ENCODE data around the gene RHO.

Gene RHO

DNA sequence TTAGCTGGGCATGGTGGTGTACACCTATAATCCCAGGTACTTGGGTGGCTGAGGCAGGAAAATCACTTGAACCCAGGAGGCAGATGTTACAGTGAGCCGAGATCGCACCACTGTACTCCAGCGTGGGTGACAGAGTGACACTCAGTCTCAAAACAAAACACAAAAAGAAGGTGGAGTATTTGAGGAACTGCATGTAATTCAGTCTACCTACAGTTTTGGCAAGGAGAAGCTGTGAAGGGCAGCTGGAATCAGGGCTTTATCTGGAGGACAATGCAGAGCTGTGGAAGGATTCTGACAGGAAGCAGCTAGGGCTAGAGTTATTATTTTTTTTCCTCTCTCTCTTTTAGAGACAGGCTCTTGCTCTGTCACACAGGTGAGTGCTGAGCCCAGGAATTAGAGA lies 21.4 kb downstream of the RHO start:
- Histone ChIP-seq H3K4me3 (ENCODE audit: insufficient read depth, low read depth, low read length) (no peak overlapping the region), H3K4me1 (ENCODE audit: control insufficient read depth, insufficient read depth, low read length) (peaks cover 16% of the 10 kb centered on the region), H3K9me3 (ENCODE audit: control insufficient read depth, low read length) (no peaks in the 10 kb centered on the region), H3K27me3 (ENCODE audit: control insufficient read depth, insufficient read depth, low read length, poor library complexity, severe bottlenecking) (no peaks in the 10 kb centered on the region), H3K27ac (ENCODE audit: insufficient read depth, low read depth, low read length, poor library complexity, severe bottlenecking) (no peak overlapping the region), H3K36me3 (ENCODE audit: control insufficient read depth, insufficient read depth, low read length) (no peaks in the 10 kb centered on the region)
- WGBS, 2 experiments: 91 to 92% methylated on average over 3 of the region's 3 CpGs

DNA sequence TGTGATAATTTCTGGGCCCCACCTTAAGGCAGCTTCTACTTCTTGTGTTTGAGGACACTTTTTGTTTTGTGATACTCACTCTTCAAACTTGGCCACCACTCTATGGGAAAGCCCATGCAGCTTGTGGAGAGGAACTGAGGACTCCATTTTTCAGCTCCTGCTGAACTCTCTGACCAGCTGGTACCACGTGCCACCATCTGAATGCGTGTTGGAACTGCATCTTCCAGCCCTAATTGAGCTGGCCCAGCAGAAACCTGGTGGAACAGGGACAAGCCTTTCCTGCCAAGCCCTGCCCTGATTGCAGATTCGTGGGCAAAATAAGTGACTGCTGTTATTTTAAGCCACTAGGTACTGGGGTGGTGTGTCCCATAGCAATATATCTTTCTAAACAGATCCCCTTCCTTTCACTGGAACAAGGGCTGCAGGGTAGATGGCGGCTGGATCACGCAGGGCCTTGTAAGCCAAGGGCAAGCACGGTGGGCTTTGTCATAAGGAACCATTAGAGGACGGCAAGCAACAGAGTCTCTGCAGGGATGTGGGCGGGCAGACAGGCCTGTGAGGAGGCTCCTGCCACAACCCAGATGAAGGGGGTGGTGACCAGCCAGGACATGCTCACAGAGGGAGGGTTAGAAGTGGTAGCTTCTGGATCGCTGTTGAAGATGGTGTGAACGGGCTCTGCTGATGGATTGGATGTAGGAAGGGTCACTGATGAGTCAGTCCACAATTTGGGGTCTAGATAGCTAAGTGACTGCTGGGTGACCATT lies 24.0 kb downstream of the RHO start:
- 75 to 78% methylated on average over 10 of the region's 10 CpGs for WGBS, 2 experiments
- no peaks in the 10 kb centered on the region for H3K9me3 ChIP-seq (ENCODE audit: control insufficient read depth, low read length)
- no peak overlapping the region for H3K27ac ChIP-seq (ENCODE audit: insufficient read depth, low read depth, low read length, poor library complexity, severe bottlenecking)
- H3K4me3 ChIP-seq (ENCODE audit: insufficient read depth, low read depth, low read length): no peak overlapping the region
- H3K4me1 ChIP-seq (ENCODE audit: control insufficient read depth, insufficient read depth, low read length): peaks cover 27% of the 10 kb centered on the region
- no peaks in the 10 kb centered on the region for H3K27me3 ChIP-seq (ENCODE audit: control insufficient read depth, insufficient read depth, low read length, poor library complexity, severe bottlenecking)
- H3K36me3 ChIP-seq (ENCODE audit: control insufficient read depth, insufficient read depth, low read length): no peaks in the 10 kb centered on the region

DNA sequence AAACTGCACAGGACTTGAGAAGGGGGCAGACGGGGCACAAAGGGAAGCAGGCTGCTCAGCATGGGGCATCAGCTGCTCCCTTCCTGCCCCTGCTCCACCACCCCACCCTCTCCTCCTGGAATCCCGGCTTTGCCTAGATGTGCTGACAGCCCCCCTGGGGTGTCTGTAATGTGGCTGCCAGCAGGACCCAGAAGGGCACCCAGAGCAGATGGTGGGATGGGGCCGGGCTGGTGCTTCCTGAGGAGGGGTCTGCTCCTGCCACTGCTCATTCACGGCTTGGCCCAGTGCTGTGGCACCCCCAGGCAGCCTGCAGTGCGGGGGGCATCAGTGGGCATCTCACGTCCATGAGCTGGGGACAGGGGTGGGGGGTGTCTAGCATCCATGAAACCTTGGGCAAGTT lies 24.7 kb downstream of the RHO start:
- H3K9me3 ChIP-seq (ENCODE audit: control insufficient read depth, low read length): no peaks in the 10 kb centered on the region
- H3K4me1 ChIP-seq (ENCODE audit: control insufficient read depth, insufficient read depth, low read length): peaks cover 32% of the 10 kb centered on the region
- H3K27ac ChIP-seq (ENCODE audit: insufficient read depth, low read depth, low read length, poor library complexity, severe bottlenecking): no peak overlapping the region
- no peaks in the 10 kb centered on the region for H3K36me3 ChIP-seq (ENCODE audit: control insufficient read depth, insufficient read depth, low read length)
- H3K4me3 ChIP-seq (ENCODE audit: insufficient read depth, low read depth, low read length): no peak overlapping the region
- WGBS, 2 experiments: 59 to 69% methylated on average over 6 of the region's 6 CpGs
- no peaks in the 10 kb centered on the region for H3K27me3 ChIP-seq (ENCODE audit: control insufficient read depth, insufficient read depth, low read length, poor library complexity, severe bottlenecking)

DNA sequence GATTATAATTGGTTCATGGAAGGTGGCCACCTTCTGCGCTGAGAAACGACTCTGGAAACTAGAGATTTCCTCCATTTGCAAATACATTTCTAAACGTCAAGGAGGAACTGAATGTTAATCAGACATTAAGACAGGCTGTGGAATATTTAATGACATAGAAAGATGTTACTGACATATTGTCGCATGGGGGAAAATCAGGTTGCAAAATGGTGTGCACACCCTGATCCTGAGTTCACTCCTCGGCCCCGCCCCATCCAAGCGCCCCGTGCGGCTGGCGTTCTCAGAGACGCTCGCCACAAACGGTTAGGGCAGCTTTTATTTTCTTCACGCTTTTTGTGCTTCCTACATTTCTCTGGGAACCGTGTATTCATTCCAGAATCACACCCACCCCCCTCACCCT lies 25.3 kb downstream of the RHO start:
- Histone ChIP-seq H3K36me3 (ENCODE audit: control insufficient read depth, insufficient read depth, low read length) (no peaks in the 10 kb centered on the region), H3K4me1 (ENCODE audit: control insufficient read depth, insufficient read depth, low read length) (peaks cover 32% of the 10 kb centered on the region), H3K9me3 (ENCODE audit: control insufficient read depth, low read length) (no peaks in the 10 kb centered on the region), H3K27me3 (ENCODE audit: control insufficient read depth, insufficient read depth, low read length, poor library complexity, severe bottlenecking) (no peaks in the 10 kb centered on the region), H3K27ac (ENCODE audit: insufficient read depth, low read depth, low read length, poor library complexity, severe bottlenecking) (no peak overlapping the region), H3K4me3 (ENCODE audit: insufficient read depth, low read depth, low read length) (no peak overlapping the region)
- WGBS, 2 experiments: 83 to 90% methylated on average over 15 of the region's 15 CpGs

DNA sequence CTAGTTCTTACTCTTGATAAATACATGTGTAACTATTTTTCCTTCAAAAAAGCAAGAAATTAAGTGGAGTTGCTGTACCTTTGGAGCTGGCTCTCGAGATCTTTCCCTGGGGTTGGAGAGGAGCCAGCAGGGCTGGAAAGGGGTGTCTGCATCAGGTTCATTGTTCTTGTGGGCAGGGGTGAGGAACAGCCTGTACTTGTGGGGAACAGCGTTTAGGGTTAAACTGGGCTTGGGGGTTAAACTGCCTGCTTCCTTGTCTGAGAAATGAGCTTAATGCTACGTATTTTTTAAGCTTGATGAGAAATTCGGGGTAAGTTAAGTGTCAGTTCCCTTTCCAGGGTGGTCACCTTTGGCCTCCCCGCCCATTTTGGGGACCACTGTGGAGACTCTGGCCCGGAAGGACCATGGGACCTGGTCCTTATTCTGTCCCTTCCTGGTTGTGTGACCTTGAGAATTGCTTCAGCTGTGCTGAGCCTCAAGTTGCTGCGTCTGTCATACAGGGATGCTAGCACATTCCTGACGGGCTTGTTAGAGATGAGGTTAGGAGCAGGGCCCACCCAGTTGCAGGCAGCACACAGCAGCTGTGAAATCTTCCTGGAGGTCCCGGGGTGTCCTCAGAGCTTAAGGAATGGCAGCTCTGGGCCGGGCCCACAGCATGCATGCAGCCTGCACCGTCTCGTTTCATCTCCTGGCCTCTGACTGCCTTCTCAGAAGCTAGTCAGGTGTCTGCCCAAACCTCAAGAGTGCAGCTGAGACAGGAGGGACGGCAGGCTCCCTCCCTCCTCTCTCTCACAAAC lies 26.1 kb downstream of the RHO start:
- peaks cover 32% of the 10 kb centered on the region for H3K4me1 ChIP-seq (ENCODE audit: control insufficient read depth, insufficient read depth, low read length)
- H3K36me3 ChIP-seq (ENCODE audit: control insufficient read depth, insufficient read depth, low read length): no peaks in the 10 kb centered on the region
- no peaks in the 10 kb centered on the region for H3K9me3 ChIP-seq (ENCODE audit: control insufficient read depth, low read length)
- no peak overlapping the region for H3K4me3 ChIP-seq (ENCODE audit: insufficient read depth, low read depth, low read length)
- H3K27ac ChIP-seq (ENCODE audit: insufficient read depth, low read depth, low read length, poor library complexity, severe bottlenecking): no peak overlapping the region
- H3K27me3 ChIP-seq (ENCODE audit: control insufficient read depth, insufficient read depth, low read length, poor library complexity, severe bottlenecking): no peaks in the 10 kb centered on the region
- WGBS, 2 experiments: 78 to 80% methylated on average over 13 of the region's 13 CpGs

DNA sequence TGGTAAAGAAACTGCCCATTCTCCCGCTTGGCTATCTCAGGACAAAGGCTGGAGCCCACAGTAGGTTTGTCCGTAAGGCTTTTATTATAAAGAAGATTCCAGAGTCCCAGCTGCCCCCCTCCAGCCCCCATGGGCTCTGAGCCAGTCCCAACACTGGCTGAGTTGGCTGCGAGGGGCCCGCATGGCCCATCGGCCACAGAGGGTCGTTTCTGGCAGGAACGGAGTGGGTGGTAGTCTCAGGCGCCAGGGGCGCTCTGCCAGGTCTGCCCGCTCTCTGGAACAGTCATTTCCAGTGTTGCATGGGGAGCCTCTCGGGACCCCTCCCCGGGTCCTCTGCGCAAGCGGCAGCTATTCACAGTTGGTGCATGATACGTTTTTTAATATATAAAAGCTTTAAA lies 26.7 kb downstream of the RHO start:
- Histone ChIP-seq H3K27me3 (ENCODE audit: control insufficient read depth, insufficient read depth, low read length, poor library complexity, severe bottlenecking) (no peaks in the 10 kb centered on the region), H3K9me3 (ENCODE audit: control insufficient read depth, low read length) (no peaks in the 10 kb centered on the region), H3K4me3 (ENCODE audit: insufficient read depth, low read depth, low read length) (no peak overlapping the region), H3K36me3 (ENCODE audit: control insufficient read depth, insufficient read depth, low read length) (no peaks in the 10 kb centered on the region), H3K27ac (ENCODE audit: insufficient read depth, low read depth, low read length, poor library complexity, severe bottlenecking) (no peak overlapping the region), H3K4me1 (ENCODE audit: control insufficient read depth, insufficient read depth, low read length) (peaks cover 34% of the 10 kb centered on the region)
- 91 to 93% methylated on average over 14 to 15 of the region's 15 CpGs for WGBS, 2 experiments

DNA sequence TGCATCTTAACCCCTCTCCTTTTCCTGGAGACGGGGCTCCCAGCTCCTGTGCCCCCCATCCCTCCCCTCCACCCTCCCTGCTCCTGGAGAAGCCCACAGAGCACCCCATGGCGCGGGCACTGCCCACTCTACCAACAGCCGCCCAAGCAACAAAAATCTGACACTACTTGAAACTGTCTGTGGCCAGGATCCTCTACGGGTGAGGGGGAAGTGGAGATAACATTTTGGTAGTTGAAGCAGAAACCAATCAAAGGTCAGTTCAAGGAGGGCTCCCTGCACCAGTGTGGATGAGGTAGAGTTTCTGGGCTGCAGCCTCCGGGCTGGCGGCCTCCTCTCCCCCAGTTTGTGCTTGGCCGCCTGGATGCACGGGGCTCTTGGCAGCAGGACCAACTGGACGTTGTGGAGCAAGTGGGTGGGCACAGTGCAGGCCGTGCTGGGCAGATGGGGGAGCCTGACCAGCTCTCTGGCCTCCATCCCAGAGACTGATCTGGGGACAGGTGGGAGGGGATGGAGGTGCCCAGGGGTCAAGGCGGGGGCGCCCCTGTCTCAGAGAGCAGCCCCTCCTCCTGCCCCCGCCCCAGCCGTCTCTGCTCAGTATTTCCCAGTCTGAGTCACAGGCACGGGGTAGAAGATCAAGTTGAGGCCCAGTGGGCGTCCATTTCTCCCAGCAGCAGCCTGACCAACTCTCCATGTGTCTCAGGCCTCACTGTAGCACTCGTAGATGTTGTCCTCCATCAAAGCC lies 27.3 kb downstream of the RHO start:
- H3K27me3 ChIP-seq (ENCODE audit: control insufficient read depth, insufficient read depth, low read length, poor library complexity, severe bottlenecking): no peaks in the 10 kb centered on the region
- H3K4me3 ChIP-seq (ENCODE audit: insufficient read depth, low read depth, low read length): no peak overlapping the region
- H3K9me3 ChIP-seq (ENCODE audit: control insufficient read depth, low read length): no peaks in the 10 kb centered on the region
- peaks cover 40% of the 10 kb centered on the region for H3K4me1 ChIP-seq (ENCODE audit: control insufficient read depth, insufficient read depth, low read length)
- H3K36me3 ChIP-seq (ENCODE audit: control insufficient read depth, insufficient read depth, low read length): no peaks in the 10 kb centered on the region
- no peak overlapping the region for H3K27ac ChIP-seq (ENCODE audit: insufficient read depth, low read depth, low read length, poor library complexity, severe bottlenecking)
- 95% methylated on average over 18 of the region's 18 CpGs for WGBS, 2 experiments

DNA sequence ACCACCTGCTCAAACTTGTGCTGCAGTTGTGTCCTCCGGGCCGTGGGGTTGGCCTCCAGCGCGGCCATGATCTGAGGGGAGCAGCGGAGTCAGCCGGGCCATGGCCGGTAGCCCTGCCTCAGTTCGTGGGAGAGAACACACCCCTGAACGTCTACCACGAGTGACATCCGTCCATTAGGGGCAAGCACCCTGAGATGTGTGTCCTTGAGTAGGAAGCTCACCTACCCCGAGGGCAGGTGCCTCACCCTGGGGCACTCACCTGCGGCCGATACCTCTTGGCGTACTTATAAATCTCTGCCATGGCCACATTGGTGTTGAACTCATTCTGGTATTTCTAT lies 27.9 kb downstream of the RHO start:
- Histone ChIP-seq H3K4me1 (ENCODE audit: control insufficient read depth, insufficient read depth, low read length) (peaks cover 46% of the 10 kb centered on the region), H3K27me3 (ENCODE audit: control insufficient read depth, insufficient read depth, low read length, poor library complexity, severe bottlenecking) (no peaks in the 10 kb centered on the region), H3K27ac (ENCODE audit: insufficient read depth, low read depth, low read length, poor library complexity, severe bottlenecking) (no peak overlapping the region), H3K36me3 (ENCODE audit: control insufficient read depth, insufficient read depth, low read length) (no peaks in the 10 kb centered on the region), H3K9me3 (ENCODE audit: control insufficient read depth, low read length) (no peaks in the 10 kb centered on the region), H3K4me3 (ENCODE audit: insufficient read depth, low read depth, low read length) (no peak overlapping the region)
- WGBS, 2 experiments: 94 to 96% methylated on average over 15 of the region's 15 CpGs

DNA sequence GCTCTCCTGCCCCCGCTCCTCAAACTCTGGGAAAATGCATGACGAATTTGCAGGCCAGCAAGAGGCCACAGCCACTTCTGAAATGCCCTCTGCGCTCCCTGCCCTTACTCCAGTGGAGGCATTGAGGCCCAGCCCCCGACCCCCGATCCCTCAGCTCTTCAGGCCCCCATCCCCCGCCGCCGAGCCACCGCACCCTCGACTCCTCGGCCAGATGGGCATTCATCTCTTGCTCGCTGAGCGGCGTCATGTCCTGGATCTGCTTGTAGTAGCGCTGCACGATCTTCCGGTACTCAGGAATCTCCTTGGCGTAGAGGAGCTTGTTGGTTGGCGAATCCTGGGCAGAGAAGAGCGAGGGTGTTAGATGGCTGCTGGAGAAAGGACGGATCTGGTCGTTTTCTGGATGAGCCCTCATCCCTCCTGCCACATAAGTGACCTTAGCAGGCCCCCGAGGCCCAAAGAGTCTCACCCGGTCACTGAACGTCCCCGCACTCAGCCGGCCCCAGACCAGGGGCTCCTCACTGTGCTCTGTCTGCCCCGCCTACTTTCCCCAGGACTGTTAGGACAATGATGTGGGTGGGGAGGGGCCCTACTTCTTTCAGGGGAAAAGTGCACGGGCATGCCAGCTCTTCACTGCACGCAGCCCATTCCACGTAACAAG lies 28.6 kb downstream of the RHO start:
- H3K36me3 ChIP-seq (ENCODE audit: control insufficient read depth, insufficient read depth, low read length): no peaks in the 10 kb centered on the region
- peaks cover 47% of the 10 kb centered on the region for H3K4me1 ChIP-seq (ENCODE audit: control insufficient read depth, insufficient read depth, low read length)
- no peak overlapping the region for H3K27ac ChIP-seq (ENCODE audit: insufficient read depth, low read depth, low read length, poor library complexity, severe bottlenecking)
- H3K9me3 ChIP-seq (ENCODE audit: control insufficient read depth, low read length): no peaks in the 10 kb centered on the region
- WGBS, 2 experiments: 74 to 76% methylated on average over 31 of the region's 31 CpGs
- no peak overlapping the region for H3K4me3 ChIP-seq (ENCODE audit: insufficient read depth, low read depth, low read length)
- no peaks in the 10 kb centered on the region for H3K27me3 ChIP-seq (ENCODE audit: control insufficient read depth, insufficient read depth, low read length, poor library complexity, severe bottlenecking)

DNA sequence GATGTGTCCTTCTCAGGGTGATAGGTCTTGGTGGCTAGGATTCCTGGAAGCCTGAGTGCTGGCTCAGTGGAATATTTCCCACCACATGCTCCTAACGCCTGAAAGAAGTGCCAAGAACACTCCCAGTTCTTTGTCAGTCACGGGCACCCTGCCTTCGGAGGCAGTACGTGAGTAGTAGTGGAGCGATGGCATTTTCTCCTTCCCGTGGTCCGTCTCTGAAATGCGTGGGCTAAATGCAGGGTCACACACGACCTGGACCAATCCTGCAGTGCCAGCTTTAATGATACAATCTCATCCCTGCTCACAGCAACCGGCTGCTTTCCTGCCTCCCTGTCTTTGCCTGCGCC lies 29.1 kb downstream of the RHO start:
- Histone ChIP-seq H3K4me1 (ENCODE audit: control insufficient read depth, insufficient read depth, low read length) (peaks cover 46% of the 10 kb centered on the region), H3K36me3 (ENCODE audit: control insufficient read depth, insufficient read depth, low read length) (no peaks in the 10 kb centered on the region), H3K9me3 (ENCODE audit: control insufficient read depth, low read length) (no peaks in the 10 kb centered on the region), H3K27me3 (ENCODE audit: control insufficient read depth, insufficient read depth, low read length, poor library complexity, severe bottlenecking) (no peaks in the 10 kb centered on the region), H3K4me3 (ENCODE audit: insufficient read depth, low read depth, low read length) (no peak overlapping the region), H3K27ac (ENCODE audit: insufficient read depth, low read depth, low read length, poor library complexity, severe bottlenecking) (no peak overlapping the region)
- WGBS, 2 experiments: 83 to 84% methylated on average over 11 of the region's 11 CpGs
